IgD-negative memory B cell (primary cell): ENCODE measurements around the gene CDCA8. TPM values are rescaled to one million over a fixed set of nuclear protein-coding genes. Genes with fewer than 3 reads are reported as not detected.
A peak's percentile ranks its signal among the peaks of the same experiment; 100 is the strongest.
"Not testable (repeated sequence)": the region's sequence is repeated elsewhere in the genome, so short reads cannot be mapped to it uniquely, and the experiment has no call there.

ENCODE experiments used
- H3K27ac Mint-ChIP-seq, 3 donors: one replicate each; pipeline ENCODE4 v1.8.0; 2020 to 2022; ENCODE audit warnings: mild to moderate bottlenecking in 3 of 3, mixed read lengths in 3 of 3, moderate library complexity in 1 of 3
- H3K27me3 Mint-ChIP-seq: one replicate; pipeline ENCODE4 v1.8.0; 2021; ENCODE audit warnings: mixed read lengths
- H3K36me3 Mint-ChIP-seq: one replicate; pipeline ENCODE4 v1.8.0; 2020; ENCODE audit warnings: mild to moderate bottlenecking, mixed read lengths
- H3K4me1 Mint-ChIP-seq, 3 donors: one replicate each; pipeline ENCODE4 v1.8.0; 2020 to 2022; ENCODE audit warnings: mixed read lengths in 3 of 3, mild to moderate bottlenecking in 1 of 3
- H3K4me3 Mint-ChIP-seq, 4 donors: one replicate each; pipeline ENCODE4 v1.8.0; 2020 to 2022; ENCODE audit warnings: mild to moderate bottlenecking in 4 of 4, mixed read lengths in 4 of 4, moderate library complexity in 3 of 4
- H3K9me3 Mint-ChIP-seq, 3 donors: one replicate each; pipeline ENCODE4 v1.8.0; 2020 to 2021; ENCODE audit warnings: mixed read lengths in 3 of 3, mild to moderate bottlenecking in 1 of 3
- polyA plus RNA-seq: library from polyadenylated mRNA; unstranded; fragments of 300-500 nt; fragmentation: Illumina TruSeq; gene quantifications from one replicate; pipeline ENCODE4 v1.2.3, GENCODE V29; 2021

The CDCA8 gene
- polyA plus RNA-seq, 1 donor from 2014 or later, result 1.4 TPM

DNA sequence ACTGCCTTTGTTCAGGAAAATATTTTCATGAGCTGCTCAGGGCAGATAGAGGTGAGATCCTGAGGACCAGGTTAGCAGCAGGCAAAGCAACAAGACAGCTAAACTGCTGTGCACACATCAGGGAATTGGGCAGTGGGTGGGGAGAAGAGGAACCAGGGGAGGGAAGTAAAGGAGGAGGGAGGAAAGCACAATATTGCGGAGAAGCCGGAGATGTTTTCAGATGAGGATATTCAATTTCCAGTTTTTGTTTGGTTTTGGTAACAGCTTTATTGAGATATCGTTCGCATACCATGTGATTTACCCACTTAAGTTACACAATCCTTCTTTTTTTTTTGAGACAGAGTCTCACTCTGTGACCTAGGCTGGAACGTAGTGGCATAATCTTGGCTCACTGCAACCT is 38.1 kb downstream of the CDCA8 start:
- H3K36me3 Mint-ChIP-seq, result peaks cover 2% of the 10 kb centered on the region
- peaks cover 23% of the 10 kb centered on the region for H3K27me3 Mint-ChIP-seq
- H3K4me1 Mint-ChIP-seq, result no peaks in the 10 kb centered on the region
- no peak overlapping the region for H3K27ac Mint-ChIP-seq
- no peaks in the 10 kb centered on the region for H3K9me3 Mint-ChIP-seq
- H3K4me3 Mint-ChIP-seq, result no peak overlapping the region

DNA sequence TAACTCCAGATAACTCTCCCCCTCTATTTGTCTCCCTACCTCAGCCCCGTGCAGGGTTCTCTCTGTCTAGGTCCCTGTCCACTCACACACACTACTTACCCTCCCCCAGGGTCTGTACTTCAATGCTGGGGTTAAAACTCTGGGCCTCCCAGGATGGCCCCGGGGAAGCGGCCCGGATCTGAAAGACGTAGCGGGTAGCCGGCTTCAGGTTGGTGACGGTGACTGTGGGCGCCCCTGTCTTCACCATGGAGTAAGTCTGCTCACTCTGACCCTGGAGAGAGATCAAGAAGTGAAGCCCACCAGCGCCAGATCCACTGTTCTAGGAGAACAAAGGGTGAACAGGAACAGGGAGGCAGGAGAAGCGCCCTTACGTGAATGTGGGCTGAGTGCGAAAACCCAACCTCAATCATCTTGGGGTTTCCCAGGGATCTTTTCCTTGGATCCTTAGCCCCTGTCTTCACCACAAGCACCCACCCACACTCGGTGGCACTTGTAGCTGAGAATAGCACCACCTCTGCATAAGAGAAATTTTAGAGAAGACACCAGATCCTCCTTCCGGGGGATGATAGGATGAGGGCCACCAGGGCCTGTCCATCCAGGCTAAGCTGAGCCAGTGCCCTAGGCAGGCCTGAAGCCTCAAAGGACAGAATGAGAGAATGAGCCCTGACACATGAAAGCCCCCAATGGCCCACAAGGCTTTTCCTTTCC is 39.1 kb downstream of the CDCA8 start:
- H3K27ac Mint-ChIP-seq, result no peak overlapping the region
- peaks cover 0 to 3% (median 0%) of the 10 kb centered on the region in 3 donors for H3K9me3 Mint-ChIP-seq
- H3K4me1 Mint-ChIP-seq, result no peaks in the 10 kb centered on the region
- peaks cover 30% of the 10 kb centered on the region for H3K27me3 Mint-ChIP-seq
- H3K4me3 Mint-ChIP-seq, result no peak overlapping the region
- peaks cover 2% of the 10 kb centered on the region for H3K36me3 Mint-ChIP-seq

DNA sequence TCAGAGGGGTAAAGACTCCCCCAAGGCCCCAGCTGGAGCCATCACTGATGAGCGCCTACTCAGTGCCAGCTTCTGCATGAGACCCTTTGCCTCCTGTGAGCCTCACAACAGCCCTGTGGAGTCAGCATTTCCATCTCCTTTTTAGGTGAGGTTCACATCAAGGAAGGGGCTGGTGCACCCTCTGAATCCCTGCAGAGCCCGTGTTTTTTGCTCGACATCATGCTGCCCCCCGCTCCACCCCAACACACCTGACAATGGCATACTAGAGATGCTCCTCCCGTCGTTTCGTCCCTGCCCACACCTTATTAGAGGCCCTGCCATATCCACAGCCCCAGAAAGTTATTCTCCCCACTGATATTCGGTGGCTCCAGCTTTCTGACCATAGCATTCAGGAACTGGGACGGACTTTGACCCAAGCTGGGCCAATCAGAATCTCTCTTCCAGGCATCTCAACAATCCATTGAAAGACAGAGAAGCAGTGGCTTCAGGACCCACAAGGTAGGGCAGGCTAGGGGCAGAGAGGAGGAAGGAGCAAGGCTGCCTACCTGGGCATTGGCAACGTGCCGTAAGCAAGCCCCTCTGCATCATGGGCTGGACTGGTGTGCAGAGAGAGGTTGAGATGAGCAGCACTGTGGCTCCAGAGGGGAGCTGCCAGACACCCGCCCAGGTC is 39.9 kb downstream of the CDCA8 start:
- H3K4me3 Mint-ChIP-seq, result no peak overlapping the region
- peaks cover 2% of the 10 kb centered on the region for H3K36me3 Mint-ChIP-seq
- peaks cover 0 to 3% (median 0%) of the 10 kb centered on the region in 3 donors for H3K9me3 Mint-ChIP-seq
- no peak overlapping the region for H3K27ac Mint-ChIP-seq
- peaks cover 30% of the 10 kb centered on the region for H3K27me3 Mint-ChIP-seq
- peaks cover 0 to 1% (median 0%) of the 10 kb centered on the region in 3 donors for H3K4me1 Mint-ChIP-seq

DNA sequence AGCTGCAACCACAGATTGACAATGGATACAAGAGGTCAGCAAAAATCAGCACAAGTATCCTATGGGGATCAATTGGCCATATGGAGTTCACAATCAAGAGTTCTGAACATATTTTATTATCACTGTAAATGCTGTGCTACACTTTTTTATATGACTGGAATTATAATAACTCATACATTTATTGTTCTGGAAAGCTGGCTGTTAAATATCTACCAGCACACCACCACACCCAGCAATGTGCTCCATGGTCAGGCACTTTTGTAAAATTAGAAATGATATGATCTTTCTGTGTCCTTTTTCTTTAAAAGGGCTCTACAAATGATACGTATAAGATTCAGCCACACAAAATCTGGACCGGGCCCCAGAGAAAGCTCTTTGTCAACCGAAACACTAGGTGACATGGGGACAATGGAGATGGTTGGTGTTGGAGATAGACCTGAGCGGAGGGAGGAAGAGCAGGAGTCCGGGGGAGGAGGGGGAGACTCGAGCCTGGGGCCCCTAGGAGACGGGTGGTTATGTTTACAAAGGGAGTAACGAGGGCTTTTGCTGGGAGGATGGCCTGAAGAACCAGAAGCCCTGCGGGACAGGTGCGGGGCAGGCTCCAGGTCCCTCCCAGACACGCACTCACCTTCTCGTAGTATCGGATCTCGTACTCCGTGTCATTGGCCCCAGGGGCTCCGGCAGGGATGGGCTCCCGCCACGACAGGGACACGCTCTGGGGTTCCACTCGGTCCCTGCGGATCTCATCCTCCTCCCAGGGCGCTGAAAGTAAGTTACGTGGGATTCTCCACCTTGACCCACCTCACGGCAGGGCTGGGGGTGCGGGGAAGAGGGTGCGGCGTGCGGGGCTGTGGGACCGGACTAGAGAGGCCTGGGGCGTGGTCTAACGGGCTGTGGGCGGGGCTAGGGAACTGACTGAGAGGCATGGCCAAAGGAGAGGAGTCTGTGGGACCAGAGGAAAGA is 42.6 kb downstream of the CDCA8 start:
- peaks cover 0 to 7% (median 2%) of the 10 kb centered on the region in 3 donors for H3K9me3 Mint-ChIP-seq
- H3K27me3 Mint-ChIP-seq, result peaks cover 31% of the 10 kb centered on the region

DNA sequence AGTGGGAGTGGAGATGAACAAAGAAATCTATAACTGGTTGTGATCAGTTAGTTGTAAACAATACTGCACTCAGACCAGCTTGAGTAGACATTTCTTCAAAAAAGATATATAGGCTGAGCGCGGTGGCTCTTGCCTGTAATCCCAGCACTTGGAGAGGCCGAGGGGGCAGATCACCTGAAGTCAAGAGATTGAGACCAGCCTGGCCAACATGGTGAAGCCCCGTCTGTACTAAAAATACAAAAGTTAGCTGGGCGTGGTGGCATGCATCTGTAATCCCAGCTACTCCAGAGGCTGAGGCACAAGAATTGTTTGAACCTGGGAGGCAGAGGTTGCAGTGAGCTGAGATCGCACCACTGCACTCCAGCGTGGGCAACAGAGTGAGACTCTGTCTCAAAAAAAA is 45.7 kb downstream of the CDCA8 start:
- H3K9me3 Mint-ChIP-seq, H3K4me1 Mint-ChIP-seq, H3K36me3 Mint-ChIP-seq, H3K27ac Mint-ChIP-seq, H3K4me3 Mint-ChIP-seq: not testable (repeated sequence)
- H3K27me3 Mint-ChIP-seq, result peaks cover 23% of the 10 kb centered on the region

More for the DNA sequence above, 42.6 kb downstream of the CDCA8 start:
- Mint-ChIP-seq H3K4me3 (no peak overlapping the region), H3K36me3 (no peaks in the 10 kb centered on the region), H3K4me1 (peaks cover 0 to 1% (median 0%) of the 10 kb centered on the region in 3 donors), H3K27ac (no peak overlapping the region)

DNA sequence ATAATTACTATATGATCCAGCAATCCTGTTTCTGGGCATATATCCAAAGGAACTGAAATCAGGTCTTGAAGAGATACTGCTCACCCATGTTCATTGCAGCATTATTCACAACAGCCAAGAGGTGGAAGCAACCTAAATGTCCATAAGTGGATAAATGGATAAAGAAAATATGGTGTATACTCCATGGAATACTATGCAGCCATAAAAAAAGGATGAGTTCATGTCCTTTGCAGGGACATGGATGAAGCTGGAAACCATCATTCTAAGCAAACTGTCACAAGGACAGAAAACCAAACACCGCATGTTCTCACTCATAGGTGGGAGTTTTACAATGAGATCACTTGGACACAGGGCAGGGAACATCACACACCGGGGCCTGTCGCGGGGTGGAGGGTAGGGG is 46.3 kb downstream of the CDCA8 start:
- not testable (repeated sequence) for H3K4me3 Mint-ChIP-seq, H3K4me1 Mint-ChIP-seq, H3K36me3 Mint-ChIP-seq, H3K27ac Mint-ChIP-seq, H3K9me3 Mint-ChIP-seq
- peaks cover 22% of the 10 kb centered on the region for H3K27me3 Mint-ChIP-seq

DNA sequence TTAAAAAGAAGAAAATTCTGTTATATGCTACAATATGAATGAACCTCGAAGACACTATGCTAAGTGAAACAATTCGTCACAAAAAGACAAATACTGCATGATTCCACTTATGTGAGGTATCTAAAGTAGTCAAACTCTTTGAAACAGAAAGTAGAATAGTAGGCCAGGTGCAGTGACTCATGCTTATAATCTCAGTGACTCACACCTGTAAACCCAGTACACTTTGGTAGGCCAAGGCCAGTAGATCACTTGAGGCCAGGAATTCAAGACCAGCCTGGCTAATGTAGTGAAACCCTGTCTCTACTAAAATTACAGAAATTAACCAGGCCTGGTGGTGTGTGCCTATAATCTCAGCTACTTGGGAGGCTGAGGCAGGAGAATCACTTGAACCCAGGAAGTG is 46.9 kb downstream of the CDCA8 start:
- Mint-ChIP-seq H3K36me3 (peaks cover 6% of the 10 kb centered on the region), H3K9me3 (peaks cover 0 to 7% (median 2%) of the 10 kb centered on the region in 3 donors), H3K27ac (no peak overlapping the region), H3K4me3 (no peak overlapping the region), H3K27me3 (peaks cover 20% of the 10 kb centered on the region), H3K4me1 (peaks cover 0 to 1% (median 0%) of the 10 kb centered on the region in 3 donors)

DNA sequence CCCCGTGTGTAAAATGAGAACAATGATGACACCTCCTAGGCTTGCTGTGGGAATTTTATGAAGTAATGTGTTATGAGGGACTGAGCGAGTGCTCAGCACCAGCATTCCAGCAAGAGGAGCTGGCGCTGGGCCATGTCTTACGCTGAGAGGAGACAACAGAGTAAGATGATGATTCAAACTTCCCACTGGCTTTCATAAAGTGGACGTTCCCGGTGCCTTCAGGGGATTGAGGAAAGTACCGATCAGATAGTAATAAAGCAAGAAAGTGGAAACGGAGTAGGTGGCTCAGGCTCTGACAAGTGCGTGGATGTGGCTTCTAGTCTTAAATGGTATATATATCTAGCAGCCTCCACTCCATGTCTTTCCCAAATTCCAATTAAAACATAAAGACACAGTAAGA is 48.8 kb downstream of the CDCA8 start:
- no peak overlapping the region for H3K27ac Mint-ChIP-seq
- H3K4me1 Mint-ChIP-seq, result peaks cover 0 to 1% (median 0%) of the 10 kb centered on the region in 3 donors

DNA sequence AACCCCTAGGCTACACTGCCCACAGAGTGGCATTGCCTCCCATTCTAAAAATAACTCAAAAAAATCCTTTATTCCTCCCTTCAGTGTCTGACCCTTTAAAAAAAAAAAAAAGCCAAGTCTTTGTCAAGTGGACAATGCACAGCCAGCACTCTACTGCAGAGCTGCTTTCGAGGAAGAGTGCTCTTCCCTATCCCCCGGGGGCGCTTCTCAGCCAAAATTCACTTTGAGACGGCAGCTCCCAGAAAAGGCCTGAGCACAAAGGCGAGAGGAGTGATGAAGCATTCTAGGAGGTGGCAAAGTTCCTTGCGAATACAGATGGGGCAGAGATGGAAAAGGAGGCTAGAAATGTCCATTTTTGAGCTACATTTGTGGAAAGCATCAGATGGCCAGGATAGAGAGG is 49.3 kb downstream of the CDCA8 start:
- peaks cover 0 to 1% (median 0%) of the 10 kb centered on the region in 3 donors for H3K4me1 Mint-ChIP-seq
- no peak overlapping the region for H3K27ac Mint-ChIP-seq
- no peak overlapping the region for H3K4me3 Mint-ChIP-seq
- H3K27me3 Mint-ChIP-seq, result peaks cover 10% of the 10 kb centered on the region
- peaks cover 6% of the 10 kb centered on the region for H3K36me3 Mint-ChIP-seq
- peaks cover 2 to 4% (median 3%) of the 10 kb centered on the region in 3 donors for H3K9me3 Mint-ChIP-seq

More for the DNA sequence above, 48.8 kb downstream of the CDCA8 start:
- Mint-ChIP-seq H3K36me3 (peaks cover 6% of the 10 kb centered on the region), H3K4me3 (no peak overlapping the region), H3K9me3 (peaks cover 0 to 4% (median 2%) of the 10 kb centered on the region in 3 donors), H3K27me3 (peaks cover 10% of the 10 kb centered on the region)

DNA sequence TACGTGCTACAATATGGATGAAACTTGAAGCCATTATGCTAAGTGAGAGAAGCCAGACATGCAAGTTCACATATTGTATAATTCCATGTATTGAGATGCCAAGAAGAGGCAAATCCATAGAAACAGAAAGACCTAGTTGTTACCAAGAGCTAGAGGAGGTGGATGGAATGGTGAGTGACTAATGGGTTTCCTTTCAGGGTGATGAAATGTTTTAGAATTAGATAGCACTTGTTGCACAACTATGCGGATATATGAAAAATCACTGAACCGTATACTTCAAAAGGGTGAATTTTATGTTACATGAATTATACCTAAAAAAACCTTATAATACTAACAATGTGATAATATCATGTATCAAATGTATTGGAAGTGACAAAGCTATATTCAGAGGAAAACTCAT is 54.5 kb downstream of the CDCA8 start:
- Mint-ChIP-seq H3K9me3 (peaks cover 0 to 4% (median 3%) of the 10 kb centered on the region in 3 donors), H3K36me3 (peaks cover 4% of the 10 kb centered on the region), H3K4me1 (peaks cover 0 to 1% (median 0%) of the 10 kb centered on the region in 3 donors), H3K27me3 (peaks cover 15% of the 10 kb centered on the region), H3K27ac (no peak overlapping the region), H3K4me3 (no peak overlapping the region)

DNA sequence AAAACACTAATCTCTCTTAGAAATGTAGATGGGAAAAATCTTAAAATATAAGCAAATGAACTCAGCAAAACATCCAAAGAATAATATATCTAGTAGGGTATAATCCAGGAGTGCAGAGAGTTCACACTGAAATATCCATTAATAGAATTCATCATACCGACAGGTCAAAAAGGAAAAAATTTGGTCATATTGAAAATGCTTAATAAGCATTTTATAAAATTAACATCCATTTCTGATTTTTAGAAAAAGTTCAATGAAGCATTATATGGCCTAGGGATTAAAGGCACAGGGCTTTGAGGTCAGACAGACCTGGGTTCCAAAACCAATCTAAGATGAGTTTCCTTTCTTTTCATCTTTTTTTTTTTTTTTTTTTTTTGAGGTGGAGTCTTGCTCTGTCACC is 56.2 kb downstream of the CDCA8 start:
- no peak overlapping the region for H3K4me3 Mint-ChIP-seq
- H3K27ac Mint-ChIP-seq, result no peak overlapping the region
- H3K9me3 Mint-ChIP-seq, result peaks cover 0 to 4% (median 3%) of the 10 kb centered on the region in 3 donors
- H3K27me3 Mint-ChIP-seq, result peaks cover 20% of the 10 kb centered on the region
- peaks cover 2% of the 10 kb centered on the region for H3K36me3 Mint-ChIP-seq
- H3K4me1 Mint-ChIP-seq, result peaks cover 0 to 5% (median 3%) of the 10 kb centered on the region in 3 donors

DNA sequence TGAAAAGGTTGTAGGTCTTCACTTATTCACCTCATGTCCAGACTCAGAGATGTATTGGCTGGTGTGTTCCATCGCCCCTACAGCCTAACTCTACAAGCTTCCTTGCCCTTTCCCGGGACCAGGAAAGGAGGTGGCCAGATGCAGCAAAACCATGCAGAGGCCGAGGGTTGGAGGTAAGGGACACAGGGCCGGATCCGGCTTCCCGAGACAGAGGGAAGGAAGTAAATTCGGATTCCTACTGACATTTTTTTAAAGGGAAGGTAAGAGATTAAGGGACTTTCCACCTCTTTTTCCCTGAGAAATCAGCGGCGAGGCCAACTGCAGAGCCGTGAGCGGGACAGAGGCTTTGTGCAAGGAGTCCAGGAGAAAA is 59.9 kb downstream of the CDCA8 start:
- Mint-ChIP-seq H3K27ac (no peak overlapping the region), H3K4me3 (peak overlapping the region; percentile 61 to 88 (median 80)), H3K36me3 (peaks cover 2% of the 10 kb centered on the region), H3K9me3 (no peaks in the 10 kb centered on the region), H3K4me1 (peaks cover 0 to 5% (median 5%) of the 10 kb centered on the region in 3 donors), H3K27me3 (peaks cover 26% of the 10 kb centered on the region)

DNA sequence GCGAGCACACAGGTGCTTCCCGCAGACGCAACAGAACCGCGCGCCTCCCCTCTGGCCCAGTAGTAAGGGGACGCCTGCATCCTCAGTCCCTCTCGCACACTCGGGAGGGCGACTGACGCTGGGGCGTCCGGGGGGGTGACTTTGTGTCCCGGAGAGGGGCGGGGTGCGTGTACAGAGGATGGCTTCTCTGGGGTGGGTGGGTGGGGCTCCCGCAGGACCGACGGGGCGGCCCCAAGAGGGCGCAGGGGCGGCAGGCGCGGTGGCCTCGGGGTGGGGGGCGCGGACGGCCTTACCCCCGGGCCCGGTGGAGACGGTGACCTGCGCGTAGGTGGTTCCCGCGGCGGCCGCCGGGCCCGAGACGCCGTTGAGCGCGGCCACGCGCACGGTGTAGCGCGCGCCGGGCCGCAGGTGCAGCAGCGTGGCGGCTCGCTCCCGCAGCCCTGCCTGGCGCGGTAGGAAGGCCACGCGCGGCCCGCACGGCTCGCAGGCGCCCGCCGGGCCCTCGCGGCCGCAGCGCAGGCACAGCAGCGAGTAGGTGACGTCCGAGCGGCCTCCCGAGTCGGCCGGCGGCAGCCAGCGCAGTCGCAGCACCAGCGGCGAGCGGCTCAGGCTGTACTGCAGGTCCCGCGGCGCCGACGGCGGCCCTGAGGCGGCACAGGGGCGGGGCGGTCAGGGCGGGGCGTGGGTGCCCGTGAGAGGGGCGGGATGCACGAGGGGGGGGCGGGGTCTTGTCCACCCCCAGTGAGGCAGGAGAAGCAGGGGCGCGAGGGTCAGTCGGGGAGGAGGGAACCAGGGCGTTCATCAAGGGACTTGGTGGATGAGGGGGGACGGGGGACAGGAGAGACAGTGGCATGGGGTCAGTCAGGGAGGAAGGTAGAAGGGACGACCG is 60.5 kb downstream of the CDCA8 start:
- Mint-ChIP-seq H3K27ac (no peak overlapping the region), H3K9me3 (no peaks in the 10 kb centered on the region), H3K27me3 (peaks cover 21% of the 10 kb centered on the region), H3K4me3 (peak overlapping the region; percentile 61 to 88 (median 80)), H3K36me3 (no peaks in the 10 kb centered on the region), H3K4me1 (peaks cover 0 to 5% (median 5%) of the 10 kb centered on the region in 3 donors)
